Esophagus squamous epithelium (tissue), 4 donors: ENCODE measurements around the gene ZNF484.

Experiments
- POLR2A ChIP-seq, 4 donors: fragments of 450-650 bp; IDR thresholded peaks; one replicate each; pipeline ENCODE4 v1.6.1; 2017; ENCODE audit warnings: antibody characterized with exemption in 4 of 4, mild to moderate bottlenecking in 4 of 4, moderate library complexity in 3 of 4
- TF ChIP-seq, protein P1 (sequence below), 6 experiments: fragments of 450-650 bp in 4 of 6; fragments of 200-600 bp in 2 of 6; sonication (generic) in 2 of 6; IDR thresholded peaks; one replicate each; pipeline ENCODE4 v1.5.1; 2016 to 2019; ENCODE audit warnings: antibody characterized with exemption in 6 of 6, mild to moderate bottlenecking in 4 of 6, moderate library complexity in 4 of 6

DNA sequence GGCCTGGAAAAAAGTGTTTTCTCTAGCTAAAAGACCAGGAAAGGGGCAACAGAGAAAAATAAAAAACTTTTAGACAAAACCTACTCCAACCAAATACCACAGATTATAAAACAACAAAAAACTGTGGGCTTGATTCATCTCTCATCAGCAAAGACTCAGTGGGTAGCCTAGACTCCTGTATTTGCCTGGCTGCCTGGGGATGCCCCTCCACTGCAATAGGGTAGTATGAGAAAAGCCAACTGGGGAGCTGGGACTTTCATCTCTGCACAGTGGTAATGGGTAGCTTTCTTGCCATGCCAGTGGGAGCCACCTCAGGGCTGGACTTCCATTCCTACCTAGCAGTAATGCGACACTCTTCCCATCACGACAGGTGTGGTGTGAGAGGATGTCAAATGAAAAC, 7.5 kb downstream of the ZNF484 start:
- no peak for TF ChIP-seq POLR2A (IDR thresholded peaks at IDR 0.05)
- TF ChIP-seq, protein P1, sequence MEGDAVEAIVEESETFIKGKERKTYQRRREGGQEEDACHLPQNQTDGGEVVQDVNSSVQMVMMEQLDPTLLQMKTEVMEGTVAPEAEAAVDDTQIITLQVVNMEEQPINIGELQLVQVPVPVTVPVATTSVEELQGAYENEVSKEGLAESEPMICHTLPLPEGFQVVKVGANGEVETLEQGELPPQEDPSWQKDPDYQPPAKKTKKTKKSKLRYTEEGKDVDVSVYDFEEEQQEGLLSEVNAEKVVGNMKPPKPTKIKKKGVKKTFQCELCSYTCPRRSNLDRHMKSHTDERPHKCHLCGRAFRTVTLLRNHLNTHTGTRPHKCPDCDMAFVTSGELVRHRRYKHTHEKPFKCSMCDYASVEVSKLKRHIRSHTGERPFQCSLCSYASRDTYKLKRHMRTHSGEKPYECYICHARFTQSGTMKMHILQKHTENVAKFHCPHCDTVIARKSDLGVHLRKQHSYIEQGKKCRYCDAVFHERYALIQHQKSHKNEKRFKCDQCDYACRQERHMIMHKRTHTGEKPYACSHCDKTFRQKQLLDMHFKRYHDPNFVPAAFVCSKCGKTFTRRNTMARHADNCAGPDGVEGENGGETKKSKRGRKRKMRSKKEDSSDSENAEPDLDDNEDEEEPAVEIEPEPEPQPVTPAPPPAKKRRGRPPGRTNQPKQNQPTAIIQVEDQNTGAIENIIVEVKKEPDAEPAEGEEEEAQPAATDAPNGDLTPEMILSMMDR (IDR thresholded peaks at IDR 0.05), result no peak
